HEK293 (cell line): ENCODE data around the gene PRRT3.

Experiments used
- BCL11A ChIP-seq: fragments of 450-650 bp; formaldehyde crosslinking; IDR thresholded peaks from 2 replicates; pipeline ENCODE4 v1.5.1; 2016; ENCODE audit warnings: low read depth, missing biosample characterization, missing genetic modification characterization
- FEZF1 ChIP-seq: fragments of 450-650 bp; formaldehyde crosslinking; IDR thresholded peaks from 2 replicates; pipeline ENCODE4 v1.5.1; 2016; ENCODE audit warnings: missing biosample characterization, missing genetic modification characterization
- HOXD13 ChIP-seq: sonication (generic); formaldehyde crosslinking; IDR thresholded peaks from 2 replicates; pipeline ENCODE4 v1.8.0; 2022; ENCODE audit warnings: missing genetic modification reagents, borderline replicate concordance
- IKZF3 ChIP-seq: fragments of 450-650 bp; IDR thresholded peaks from 2 replicates; pipeline ENCODE4 v1.5.0; 2018; ENCODE audit warnings: missing biosample characterization, mild to moderate bottlenecking, missing genetic modification characterization, moderate library complexity
- KLF7 ChIP-seq: fragments of 450-650 bp; formaldehyde crosslinking; IDR thresholded peaks from 2 replicates; pipeline ENCODE4 v1.5.1; 2016; ENCODE audit warnings: missing biosample characterization, missing genetic modification characterization, borderline replicate concordance
- KLF9 ChIP-seq: fragments of 450-650 bp; formaldehyde crosslinking; IDR thresholded peaks from 2 replicates; pipeline ENCODE4 v1.5.1; 2016; ENCODE audit warnings: missing biosample characterization, missing genetic modification characterization, low read depth
- SALL2 ChIP-seq: fragments of 450-650 bp; formaldehyde crosslinking; IDR thresholded peaks from 2 replicates; pipeline ENCODE4 v1.5.0; 2017; ENCODE audit warnings: missing biosample characterization, mild to moderate bottlenecking, missing genetic modification characterization, borderline replicate concordance
- SETDB1 ChIP-seq: IDR thresholded peaks from one replicate; pipeline ENCODE4 v1.6.1; 2017; ENCODE audit warnings: mild to moderate bottlenecking, low read length, moderate library complexity, mixed read lengths; ENCODE audit not compliant: insufficient read length
- ZBTB21 ChIP-seq: fragments of 450-650 bp; formaldehyde crosslinking; IDR thresholded peaks from 2 replicates; pipeline ENCODE4 v1.5.1; 2017; ENCODE audit warnings: missing biosample characterization, missing genetic modification characterization
- ZFP3 ChIP-seq: fragments of 450-650 bp; formaldehyde crosslinking; IDR thresholded peaks from 2 replicates; pipeline ENCODE4 v1.5.1; 2016; ENCODE audit warnings: low read depth, missing biosample characterization, missing genetic modification characterization
- ZFP37 ChIP-seq: fragments of 450-650 bp; formaldehyde crosslinking; IDR thresholded peaks from 2 replicates; pipeline ENCODE4 v1.5.1; 2016; ENCODE audit warnings: missing biosample characterization, missing genetic modification characterization
- ZFP41 ChIP-seq: fragments of 450-650 bp; formaldehyde crosslinking; IDR thresholded peaks from 2 replicates; pipeline ENCODE4 v1.5.1; 2016; ENCODE audit warnings: missing biosample characterization, missing genetic modification characterization, borderline replicate concordance
- ZNF114 ChIP-seq: fragments of 450-650 bp; formaldehyde crosslinking; IDR thresholded peaks from 2 replicates; pipeline ENCODE4 v1.5.0; 2017; ENCODE audit warnings: missing biosample characterization, missing genetic modification characterization
- ZNF169 ChIP-seq: fragments of 450-650 bp; formaldehyde crosslinking; IDR thresholded peaks from 2 replicates; pipeline ENCODE4 v1.5.1; 2016; ENCODE audit warnings: missing biosample characterization, missing genetic modification characterization
- ZNF175 ChIP-seq: fragments of 450-650 bp; formaldehyde crosslinking; IDR thresholded peaks from 2 replicates; pipeline ENCODE4 v1.5.1; 2016; ENCODE audit warnings: missing biosample characterization, missing genetic modification characterization
- ZNF239 ChIP-seq: fragments of 450-650 bp; formaldehyde crosslinking; IDR thresholded peaks from 2 replicates; pipeline ENCODE4 v1.5.1; 2016; ENCODE audit warnings: missing biosample characterization, missing genetic modification characterization
- ZNF266 ChIP-seq: fragments of 450-650 bp; formaldehyde crosslinking; IDR thresholded peaks from 2 replicates; pipeline ENCODE4 v1.5.1; 2016; ENCODE audit warnings: missing biosample characterization, missing genetic modification characterization, low read depth
- ZNF311 ChIP-seq: fragments of 450-650 bp; formaldehyde crosslinking; IDR thresholded peaks from 2 replicates; pipeline ENCODE4 v1.5.1; 2017; ENCODE audit warnings: missing biosample characterization, missing genetic modification characterization, borderline replicate concordance
- ZNF426 ChIP-seq: fragments of 450-650 bp; formaldehyde crosslinking; IDR thresholded peaks from 2 replicates; pipeline ENCODE4 v1.5.1; 2017; ENCODE audit warnings: missing biosample characterization, missing genetic modification characterization, mild to moderate bottlenecking, inconsistent platforms, moderate library complexity
- ZNF501 ChIP-seq: fragments of 450-650 bp; formaldehyde crosslinking; IDR thresholded peaks from 2 replicates; pipeline ENCODE4 v1.5.1; 2016; ENCODE audit warnings: missing biosample characterization, missing genetic modification characterization
- ZNF518A ChIP-seq: fragments of 450-650 bp; formaldehyde crosslinking; conservative IDR thresholded peaks from 2 replicates; pipeline ENCODE4 v1.5.1; 2016; ENCODE audit warnings: low read depth, missing biosample characterization, missing genetic modification characterization
- ZNF544 ChIP-seq: fragments of 450-650 bp; formaldehyde crosslinking; IDR thresholded peaks from 2 replicates; pipeline ENCODE4 v1.5.0; 2017; ENCODE audit warnings: missing biosample characterization, missing genetic modification characterization
- ZNF558 ChIP-seq: fragments of 450-650 bp; formaldehyde crosslinking; IDR thresholded peaks from 2 replicates; pipeline ENCODE4 v1.5.1; 2016; ENCODE audit warnings: missing biosample characterization, missing genetic modification characterization
- ZNF704 ChIP-seq: fragments of 450-650 bp; formaldehyde crosslinking; IDR thresholded peaks from 2 replicates; pipeline ENCODE4 v1.5.1; 2016; ENCODE audit warnings: missing biosample characterization, missing genetic modification characterization

The PRRT3 gene

GRCh38 chr3:9938966-9939365 lies 13.2 kb downstream of the PRRT3 start (continued):
- TF ChIP-seq SETDB1 = no peak
- TF ChIP-seq KLF7 = no peak
- 0 out of 2 replicates have a peak, but pooled peaks have one; percentile 21 for TF ChIP-seq BCL11A
- peak; percentile 96 for TF ChIP-seq ZNF518A
- no peak for TF ChIP-seq ZNF175 (tag by site-specific recombination)
- peak; percentile 76 for TF ChIP-seq ZNF501 (tag by site-specific recombination)
- TF ChIP-seq FEZF1 (tag by site-specific recombination) = no peak; the same call in 1 of the 2 replicates
- TF ChIP-seq ZFP41 (tag by site-specific recombination) = no peak
- TF ChIP-seq ZNF544 = no peak
- TF ChIP-seq ZNF558 = peak; percentile 81
- no peak for TF ChIP-seq KLF9 (tag by site-specific recombination)
- TF ChIP-seq SALL2 (tag by site-specific recombination) = no peak
- TF ChIP-seq IKZF3 (tag by site-specific recombination) = no peak
- TF ChIP-seq ZNF704 (tag by site-specific recombination) = 0 out of 2 replicates have a peak, but pooled peaks have one; percentile 55
- TF ChIP-seq ZNF169 (tag by site-specific recombination) = no peak
- no peak for TF ChIP-seq ZNF239 (tag by site-specific recombination)
- TF ChIP-seq ZNF311 (tag by site-specific recombination) = no peak
- TF ChIP-seq ZFP37 (tag by site-specific recombination) = peak; percentile 87; the same call in 1 of the 2 replicates
- 0 out of 2 replicates have a peak, but pooled peaks have one; percentile 22 for TF ChIP-seq ZFP3
- peak; percentile 99 for TF ChIP-seq ZNF426
- TF ChIP-seq ZNF266 (tag by site-specific recombination) = peak; percentile 89
- no peak for TF ChIP-seq HOXD13 (CRISPR knock-in tag)
- TF ChIP-seq ZNF114 (tag by site-specific recombination) = no peak
- peak; percentile 68 for TF ChIP-seq ZBTB21 (tag by site-specific recombination)
